ENCODE results near the gene QKI.

QKI gene

DNA sequence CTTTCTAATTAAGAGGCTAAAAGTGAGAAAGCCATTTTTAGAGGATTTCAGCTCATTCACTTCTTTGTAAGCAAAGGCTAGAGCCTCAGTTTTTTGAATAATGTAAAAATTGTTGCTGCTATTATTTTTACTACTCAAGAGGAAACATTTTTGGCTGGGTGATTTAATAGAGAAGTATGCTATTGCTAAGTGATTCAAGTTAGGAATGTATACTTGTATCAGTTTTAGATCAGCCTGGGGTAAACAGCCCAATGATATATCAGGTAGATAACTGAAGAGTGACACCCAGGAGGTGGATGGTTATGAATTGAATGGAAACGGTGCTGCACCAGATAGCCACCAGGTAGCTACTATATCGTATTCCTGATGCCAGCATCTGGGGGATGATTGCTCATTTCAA is 9.2 kb downstream of the QKI start:
- H3K9me3 ChIP-seq (replicated peaks in 1 of 2; ENCODE audit: control insufficient read depth in 2 of 2, insufficient read depth in 1 of 2, low read depth in 1 of 2, low read length in 2 of 2) = peaks cover 0 to 16% of the 10 kb centered on the region in 2 donors
- H3K9ac ChIP-seq (ENCODE audit: low read depth, low read length, poor library complexity) = no peak overlapping the region
- H2AK5ac ChIP-seq (ENCODE audit: low read depth, low read length) = no peak overlapping the region
- no peak overlapping the region for H3K23ac ChIP-seq (ENCODE audit: low read depth, low read length, poor library complexity)
- H3K4ac ChIP-seq (ENCODE audit: low read length) = no peak overlapping the region
- H3K27ac ChIP-seq (replicated peaks; ENCODE audit: low read length) = no peak overlapping the region
- WGBS, 2 donors (ENCODE audit: extremely low coverage in 2 of 2, insufficient read length in 2 of 2, insufficient replicate concordance in 1 of 2) = no CpG with 5 or more reads among the region's 2 CpGs
- no peak overlapping the region for H2BK12ac ChIP-seq (ENCODE audit: low read length)
- H3K27me3 ChIP-seq (ENCODE audit: control insufficient read depth in 3 of 3, insufficient read depth in 3 of 3, low read depth in 1 of 3, low read length in 3 of 3) = no peaks in the 10 kb centered on the region
- no peak overlapping the region for H2AFZ ChIP-seq (ENCODE audit: low read length)
- H3K79me1 ChIP-seq (ENCODE audit: low read depth, low read length) = no peaks in the 10 kb centered on the region
- no peak overlapping the region for H2BK5ac ChIP-seq (ENCODE audit: low read length)
- no peak overlapping the region for H2BK15ac ChIP-seq (ENCODE audit: low read length)
- no peak for DNase-seq (ENCODE audit: low spot score)
- no peak overlapping the region for H4K8ac ChIP-seq (ENCODE audit: low read depth, low read length)
- no peak overlapping the region for H3K18ac ChIP-seq (ENCODE audit: low read length)
- H3K4me1 ChIP-seq (ENCODE audit: control insufficient read depth in 2 of 2, insufficient read depth in 1 of 2, low read depth in 1 of 2, low read length in 2 of 2) = peaks cover 5 to 22% of the 10 kb centered on the region in 2 donors
- no peak overlapping the region for H4K91ac ChIP-seq (ENCODE audit: low read depth, low read length, poor library complexity)
- peaks cover 0 to 65% of the 10 kb centered on the region in 2 donors for H3K36me3 ChIP-seq (replicated peaks in 1 of 2; ENCODE audit: control insufficient read depth in 2 of 2, insufficient read depth in 2 of 2, low read length in 2 of 2)
- no peak overlapping the region for H2BK120ac ChIP-seq (ENCODE audit: low read depth, low read length)
- no peak overlapping the region for H3K4me3 ChIP-seq (ENCODE audit: low read length in 2 of 2)
- no peak overlapping the region for H3K4me2 ChIP-seq (ENCODE audit: insufficient read depth, low read length, poor library complexity, severe bottlenecking)
- no peak overlapping the region for H3K14ac ChIP-seq (ENCODE audit: low read length)

DNA sequence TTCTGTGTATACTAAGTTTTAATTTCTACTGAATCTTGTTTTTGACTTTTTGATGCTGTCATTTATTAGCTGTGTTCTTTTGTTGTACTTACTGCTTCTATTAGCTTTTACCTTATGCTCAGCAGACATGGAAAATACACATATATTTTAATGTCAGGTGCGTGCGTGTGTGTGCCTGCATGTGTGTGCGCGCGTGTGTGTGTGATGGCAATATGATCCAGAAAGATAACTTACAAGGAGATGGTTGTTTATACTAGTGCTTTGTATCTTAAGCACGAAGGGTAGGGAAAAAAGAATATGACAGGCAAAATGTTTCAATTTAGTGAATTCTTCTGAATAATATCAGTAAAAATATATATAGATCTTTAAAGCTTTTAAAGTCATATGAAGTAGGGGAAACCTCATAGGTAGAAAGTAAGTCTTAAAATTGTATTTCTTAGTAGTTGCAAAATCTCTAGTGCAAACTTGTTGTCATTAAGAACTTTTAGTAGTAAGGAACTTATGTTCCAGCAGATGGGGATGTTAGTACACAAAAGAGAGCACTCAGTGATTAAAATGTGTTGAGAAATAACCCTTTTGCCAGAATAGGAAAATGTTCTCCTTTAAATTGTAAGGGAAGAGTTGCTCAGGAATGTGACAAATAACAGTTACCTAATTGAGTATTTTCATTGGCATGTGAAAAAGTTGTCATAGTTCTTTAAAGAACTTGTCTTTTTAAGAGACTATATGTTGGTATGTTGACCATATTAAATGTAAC is 13.2 kb downstream of the QKI start:
- no peak overlapping the region for H4K8ac ChIP-seq (ENCODE audit: low read depth, low read length)
- H2BK15ac ChIP-seq (ENCODE audit: low read length) = no peak overlapping the region
- no peak overlapping the region for H2BK12ac ChIP-seq (ENCODE audit: low read length)
- H3K4ac ChIP-seq (ENCODE audit: low read length) = no peak overlapping the region
- no peak overlapping the region for H4K91ac ChIP-seq (ENCODE audit: low read depth, low read length, poor library complexity)
- H2BK120ac ChIP-seq (ENCODE audit: low read depth, low read length) = no peak overlapping the region
- H3K79me1 ChIP-seq (ENCODE audit: low read depth, low read length) = no peaks in the 10 kb centered on the region
- no peak for DNase-seq (ENCODE audit: low spot score)
- no peak overlapping the region for H2BK5ac ChIP-seq (ENCODE audit: low read length)
- H3K27me3 ChIP-seq (ENCODE audit: control insufficient read depth in 3 of 3, insufficient read depth in 3 of 3, low read depth in 1 of 3, low read length in 3 of 3) = no peaks in the 10 kb centered on the region
- peak overlapping the region; percentile 50 for H3K9ac ChIP-seq (ENCODE audit: low read depth, low read length, poor library complexity)
- H3K23ac ChIP-seq (ENCODE audit: low read depth, low read length, poor library complexity) = no peak overlapping the region
- H2AK5ac ChIP-seq (ENCODE audit: low read depth, low read length) = no peak overlapping the region
- no peak overlapping the region for H3K4me2 ChIP-seq (ENCODE audit: insufficient read depth, low read length, poor library complexity, severe bottlenecking)
- peaks cover 0 to 76% of the 10 kb centered on the region in 2 donors for H3K36me3 ChIP-seq (replicated peaks in 1 of 2; ENCODE audit: control insufficient read depth in 2 of 2, insufficient read depth in 2 of 2, low read length in 2 of 2)
- H3K14ac ChIP-seq (ENCODE audit: low read length) = no peak overlapping the region
- no peak overlapping the region for H3K27ac ChIP-seq (replicated peaks; ENCODE audit: low read length)
- WGBS, 2 donors (ENCODE audit: extremely low coverage in 2 of 2, insufficient read length in 2 of 2, insufficient replicate concordance in 1 of 2) = no CpG with 5 or more reads among the region's 6 CpGs
- H2AFZ ChIP-seq (ENCODE audit: low read length) = no peak overlapping the region
- no peak overlapping the region for H3K4me3 ChIP-seq (ENCODE audit: low read length in 2 of 2)
- H3K9me3 ChIP-seq (replicated peaks in 1 of 2; ENCODE audit: control insufficient read depth in 2 of 2, insufficient read depth in 1 of 2, low read depth in 1 of 2, low read length in 2 of 2) = peaks cover 0 to 22% of the 10 kb centered on the region in 2 donors
- H3K18ac ChIP-seq (ENCODE audit: low read length) = no peak overlapping the region
- peaks cover 5 to 9% of the 10 kb centered on the region in 2 donors for H3K4me1 ChIP-seq (ENCODE audit: control insufficient read depth in 2 of 2, insufficient read depth in 1 of 2, low read depth in 1 of 2, low read length in 2 of 2)

DNA sequence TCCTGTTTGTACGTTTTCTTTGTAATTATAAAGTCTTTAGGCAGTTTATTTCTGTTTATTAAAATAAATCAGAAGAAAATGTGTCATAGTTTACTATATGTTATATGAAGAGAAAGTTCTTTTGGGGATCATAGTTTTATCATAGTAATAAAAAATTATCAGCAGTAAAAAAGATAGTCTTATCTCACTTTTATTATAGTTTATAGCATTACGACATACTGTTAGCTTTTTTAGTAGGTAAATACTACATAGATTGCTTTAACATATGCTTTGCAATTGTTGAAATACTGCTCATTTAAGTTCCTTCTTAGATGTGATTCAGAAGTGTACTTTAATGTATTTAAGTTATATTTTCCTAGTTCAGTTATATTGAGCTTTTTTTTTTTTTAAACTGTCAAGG is 13.9 kb downstream of the QKI start:
- Histone ChIP-seq H4K8ac (ENCODE audit: low read depth, low read length) (no peak overlapping the region), H4K91ac (ENCODE audit: low read depth, low read length, poor library complexity) (no peak overlapping the region), H2BK15ac (ENCODE audit: low read length) (no peak overlapping the region), H3K18ac (ENCODE audit: low read length) (no peak overlapping the region), H2BK5ac (ENCODE audit: low read length) (no peak overlapping the region), H3K4me1 (ENCODE audit: control insufficient read depth in 2 of 2, insufficient read depth in 1 of 2, low read depth in 1 of 2, low read length in 2 of 2) (peaks cover 5 to 9% of the 10 kb centered on the region in 2 donors), H3K4me3 (ENCODE audit: low read length in 2 of 2) (no peak overlapping the region), H3K79me1 (ENCODE audit: low read depth, low read length) (no peaks in the 10 kb centered on the region), H3K23ac (ENCODE audit: low read depth, low read length, poor library complexity) (no peak overlapping the region), H3K9me3 (replicated peaks in 1 of 2; ENCODE audit: control insufficient read depth in 2 of 2, insufficient read depth in 1 of 2, low read depth in 1 of 2, low read length in 2 of 2) (peaks cover 0 to 20% of the 10 kb centered on the region in 2 donors), H2BK12ac (ENCODE audit: low read length) (no peak overlapping the region), H2AK5ac (ENCODE audit: low read depth, low read length) (no peak overlapping the region), H3K36me3 (replicated peaks in 1 of 2; ENCODE audit: control insufficient read depth in 2 of 2, insufficient read depth in 2 of 2, low read length in 2 of 2) (peaks cover 0 to 76% of the 10 kb centered on the region in 2 donors), H3K14ac (ENCODE audit: low read length) (no peak overlapping the region), H3K9ac (ENCODE audit: low read depth, low read length, poor library complexity) (no peak overlapping the region), H2BK120ac (ENCODE audit: low read depth, low read length) (no peak overlapping the region), H3K4ac (ENCODE audit: low read length) (no peak overlapping the region), H3K4me2 (ENCODE audit: insufficient read depth, low read length, poor library complexity, severe bottlenecking) (no peak overlapping the region), H2AFZ (ENCODE audit: low read length) (no peak overlapping the region), H3K27me3 (ENCODE audit: control insufficient read depth in 3 of 3, insufficient read depth in 3 of 3, low read depth in 1 of 3, low read length in 3 of 3) (no peaks in the 10 kb centered on the region), H3K27ac (replicated peaks; ENCODE audit: low read length) (no peak overlapping the region)
- WGBS, 2 donors (ENCODE audit: extremely low coverage in 2 of 2, insufficient read length in 2 of 2, insufficient replicate concordance in 1 of 2) = no CpG with 5 or more reads among the region's 2 CpGs
- DNase-seq (ENCODE audit: low spot score) = no peak

DNA sequence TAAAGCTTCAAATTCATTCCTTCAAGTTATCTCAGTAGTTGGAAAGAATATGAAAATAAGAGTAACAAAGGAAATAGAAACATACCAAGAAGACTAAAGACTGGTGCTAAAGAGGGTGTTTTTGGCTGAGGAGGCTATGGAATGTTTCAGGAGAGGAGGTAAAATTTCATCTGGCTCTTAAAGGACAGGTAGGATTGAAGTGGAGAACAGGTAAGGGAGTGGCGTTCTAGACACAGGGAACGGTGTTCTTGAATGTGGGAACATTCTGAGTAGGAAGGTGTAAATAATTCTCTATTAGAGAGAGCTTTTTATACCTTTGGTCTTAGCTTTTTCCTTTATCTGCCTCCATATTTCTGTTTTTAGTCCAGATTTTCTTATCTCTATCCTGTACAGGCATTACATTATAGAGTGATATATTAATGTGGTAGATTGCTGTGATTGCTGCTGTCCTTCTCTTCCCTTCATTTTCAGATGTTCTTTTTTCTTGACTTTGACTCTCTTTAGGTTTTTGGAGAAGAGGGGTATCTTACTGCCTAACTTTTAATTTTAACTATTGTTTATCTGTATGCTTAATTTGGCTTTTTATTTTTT is 15.4 kb downstream of the QKI start:
- H3K18ac ChIP-seq (ENCODE audit: low read length) = no peak overlapping the region
- no peak overlapping the region for H2AK5ac ChIP-seq (ENCODE audit: low read depth, low read length)
- no CpG with 5 or more reads among the region's 2 CpGs for WGBS, 2 donors (ENCODE audit: extremely low coverage in 2 of 2, insufficient read length in 2 of 2, insufficient replicate concordance in 1 of 2)
- no peak overlapping the region for H3K4me3 ChIP-seq (ENCODE audit: low read length in 2 of 2)
- H2BK15ac ChIP-seq (ENCODE audit: low read length) = no peak overlapping the region
- H2AFZ ChIP-seq (ENCODE audit: low read length) = no peak overlapping the region
- H3K4ac ChIP-seq (ENCODE audit: low read length) = no peak overlapping the region
- no peak overlapping the region for H3K14ac ChIP-seq (ENCODE audit: low read length)
- peaks cover 0 to 68% of the 10 kb centered on the region in 2 donors for H3K36me3 ChIP-seq (replicated peaks in 1 of 2; ENCODE audit: control insufficient read depth in 2 of 2, insufficient read depth in 2 of 2, low read length in 2 of 2)
- no peak overlapping the region for H3K9ac ChIP-seq (ENCODE audit: low read depth, low read length, poor library complexity)
- peaks cover 5 to 9% of the 10 kb centered on the region in 2 donors for H3K4me1 ChIP-seq (ENCODE audit: control insufficient read depth in 2 of 2, insufficient read depth in 1 of 2, low read depth in 1 of 2, low read length in 2 of 2)
- H3K79me1 ChIP-seq (ENCODE audit: low read depth, low read length) = no peaks in the 10 kb centered on the region
- H4K8ac ChIP-seq (ENCODE audit: low read depth, low read length) = no peak overlapping the region
- no peak overlapping the region for H4K91ac ChIP-seq (ENCODE audit: low read depth, low read length, poor library complexity)
- H3K9me3 ChIP-seq (replicated peaks in 1 of 2; ENCODE audit: control insufficient read depth in 2 of 2, insufficient read depth in 1 of 2, low read depth in 1 of 2, low read length in 2 of 2) = peaks cover 0 to 20% of the 10 kb centered on the region in 2 donors
- no peak overlapping the region for H3K4me2 ChIP-seq (ENCODE audit: insufficient read depth, low read length, poor library complexity, severe bottlenecking)
- no peak overlapping the region for H3K27ac ChIP-seq (replicated peaks; ENCODE audit: low read length)
- H2BK12ac ChIP-seq (ENCODE audit: low read length) = no peak overlapping the region
- DNase-seq (ENCODE audit: low spot score) = no peak
- no peaks in the 10 kb centered on the region for H3K27me3 ChIP-seq (ENCODE audit: control insufficient read depth in 3 of 3, insufficient read depth in 3 of 3, low read depth in 1 of 3, low read length in 3 of 3)
- no peak overlapping the region for H3K23ac ChIP-seq (ENCODE audit: low read depth, low read length, poor library complexity)
- no peak overlapping the region for H2BK5ac ChIP-seq (ENCODE audit: low read length)
- no peak overlapping the region for H2BK120ac ChIP-seq (ENCODE audit: low read depth, low read length)

All from neuronal stem cell (in vitro differentiated cells).